HG02852 (cell line): ENCODE measurements around the gene TNNI3K.

Source experiments
- ATAC-seq: cut with Tn5 transposase; IDR thresholded peaks from one replicate; pipeline ENCODE4 v1.9.1; 2021; ENCODE audit warnings: mild to moderate bottlenecking, moderate library complexity; ENCODE audit not compliant: unreplicated experiment

Gene TNNI3K

DNA sequence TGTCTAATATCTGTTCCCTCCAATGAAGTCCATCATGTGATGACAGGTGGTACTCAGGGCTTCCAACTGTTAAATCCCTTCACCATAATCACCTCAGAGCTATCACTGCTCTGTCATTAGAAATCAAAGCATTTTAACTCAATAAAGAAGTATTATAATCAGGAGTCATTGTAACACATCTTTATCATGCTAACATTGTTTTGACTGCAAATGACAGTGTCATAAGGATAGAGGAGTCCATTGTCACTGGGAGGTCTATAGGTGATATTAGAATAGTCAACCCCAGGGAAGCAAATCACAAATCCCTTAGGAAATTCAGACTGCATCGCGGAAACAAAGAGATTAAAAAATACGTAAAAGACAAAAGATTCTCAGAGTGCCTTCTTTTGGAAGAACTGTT, 246.4 kb downstream of the TNNI3K start:
- ATAC-seq = no peak

DNA sequence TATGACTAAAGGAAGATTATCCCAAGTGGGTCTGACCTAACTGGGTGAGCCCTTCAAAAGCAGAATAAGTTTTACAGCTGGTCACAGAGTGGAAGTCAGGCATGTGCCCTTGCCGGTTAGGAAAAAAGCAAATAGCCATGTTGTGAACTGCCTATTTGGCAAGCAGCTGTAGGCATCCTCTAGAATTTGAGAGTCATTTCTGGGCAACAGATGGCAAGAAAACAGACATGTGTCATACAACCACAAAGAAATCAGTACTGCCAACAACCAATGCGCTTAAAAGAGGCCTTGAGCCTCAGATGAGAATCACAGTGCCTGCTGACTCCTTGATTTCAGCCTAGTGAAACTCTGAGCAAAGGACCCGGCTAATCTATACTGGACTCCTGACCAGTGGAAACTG, 250.4 kb downstream of the TNNI3K start:
- ATAC-seq = no peak

DNA sequence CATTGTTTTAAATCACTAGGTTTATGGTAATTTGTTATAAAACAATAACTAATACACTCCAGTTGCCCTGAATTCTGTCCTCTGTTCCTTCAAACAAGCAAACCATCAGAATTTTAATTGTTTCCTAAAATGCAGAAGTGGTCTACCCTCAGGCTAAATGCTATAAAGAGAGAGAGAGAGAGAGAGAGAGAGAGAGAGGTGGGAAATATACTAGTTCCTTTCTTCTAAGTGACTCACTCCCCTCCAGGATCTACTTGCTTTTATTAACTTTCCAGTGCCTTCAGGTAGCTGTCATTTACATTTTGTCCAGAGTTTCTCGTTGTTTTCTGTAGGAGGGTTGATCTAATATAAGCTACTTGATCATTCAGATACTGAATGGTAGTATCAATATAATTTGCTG, 250.8 kb downstream of the TNNI3K start:
- ATAC-seq = no peak

DNA sequence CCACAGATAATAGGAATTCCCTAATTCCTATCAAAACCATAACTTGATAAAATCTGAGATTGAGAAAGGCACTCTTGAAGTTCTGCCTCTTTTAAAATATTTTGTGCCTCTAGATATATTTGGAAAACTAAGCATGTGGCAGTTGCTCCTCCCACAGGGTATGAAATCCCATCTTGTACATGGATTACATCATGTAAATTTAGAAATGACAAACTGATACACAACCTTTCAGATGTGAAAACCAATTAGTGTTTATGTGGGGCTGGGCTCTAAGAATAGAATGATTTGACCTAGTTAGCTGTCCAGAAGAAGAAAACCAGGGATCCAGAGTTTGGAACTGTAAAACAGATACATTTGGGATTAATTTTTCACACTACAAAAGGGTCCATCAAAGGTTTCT, 261.5 kb downstream of the TNNI3K start:
- ATAC-seq = no peak

DNA sequence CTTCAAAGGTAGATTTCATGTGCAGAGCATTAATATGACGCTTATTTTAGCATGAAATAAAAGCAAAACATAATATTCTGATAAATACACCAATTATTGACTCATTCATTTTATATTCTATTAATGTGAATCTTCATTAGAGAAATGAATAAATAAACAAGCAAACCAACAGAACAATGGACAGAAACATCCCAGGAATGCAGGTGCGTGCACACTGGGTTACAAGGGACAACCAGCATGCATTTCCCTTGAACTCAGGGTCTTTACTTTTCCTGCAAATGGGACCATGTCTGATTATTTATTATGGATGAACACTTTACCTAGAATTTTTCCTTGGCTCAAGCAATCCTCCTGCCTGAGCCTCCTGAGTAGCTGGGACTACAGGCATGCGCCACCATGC, 263.7 kb downstream of the TNNI3K start:
- ATAC-seq = no peak

DNA sequence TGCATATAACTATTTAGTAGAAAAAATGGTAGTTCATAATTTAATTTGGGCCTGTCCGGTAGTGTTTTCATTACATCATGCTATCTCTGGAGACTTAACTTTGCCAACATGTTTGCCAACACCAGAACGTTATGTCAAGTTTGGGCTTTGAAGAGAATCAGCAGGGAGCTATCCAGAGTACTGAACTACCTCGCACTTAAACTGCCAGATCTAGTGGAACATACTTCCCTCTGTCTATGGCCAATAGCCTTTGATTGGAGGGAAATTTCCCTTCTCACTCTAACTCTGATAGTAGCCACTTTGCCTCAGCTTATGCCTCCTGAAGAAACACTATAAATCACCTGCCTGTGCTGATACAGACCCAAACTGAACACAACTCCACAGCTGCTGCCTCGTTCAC, 267.2 kb downstream of the TNNI3K start:
- ATAC-seq = no peak

DNA sequence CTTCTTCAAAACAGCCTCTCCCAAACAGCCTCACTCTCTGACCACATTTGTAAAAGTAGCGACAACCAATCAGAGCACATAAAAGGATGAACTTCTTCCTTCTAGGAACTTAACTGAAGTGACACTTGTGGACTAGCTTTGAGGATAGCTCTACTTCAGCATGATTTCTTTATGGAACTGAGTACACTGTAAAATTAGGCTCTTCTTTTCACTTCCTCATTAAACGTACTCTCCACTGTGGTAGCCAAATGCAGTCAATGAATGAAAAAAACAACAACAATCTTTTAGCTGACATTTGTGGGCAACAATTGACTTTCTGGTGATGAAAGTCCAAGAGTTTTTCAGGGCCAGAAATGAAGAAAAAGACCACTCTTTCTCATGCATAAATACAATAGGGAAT, 267.7 kb downstream of the TNNI3K start:
- ATAC-seq = no peak

DNA sequence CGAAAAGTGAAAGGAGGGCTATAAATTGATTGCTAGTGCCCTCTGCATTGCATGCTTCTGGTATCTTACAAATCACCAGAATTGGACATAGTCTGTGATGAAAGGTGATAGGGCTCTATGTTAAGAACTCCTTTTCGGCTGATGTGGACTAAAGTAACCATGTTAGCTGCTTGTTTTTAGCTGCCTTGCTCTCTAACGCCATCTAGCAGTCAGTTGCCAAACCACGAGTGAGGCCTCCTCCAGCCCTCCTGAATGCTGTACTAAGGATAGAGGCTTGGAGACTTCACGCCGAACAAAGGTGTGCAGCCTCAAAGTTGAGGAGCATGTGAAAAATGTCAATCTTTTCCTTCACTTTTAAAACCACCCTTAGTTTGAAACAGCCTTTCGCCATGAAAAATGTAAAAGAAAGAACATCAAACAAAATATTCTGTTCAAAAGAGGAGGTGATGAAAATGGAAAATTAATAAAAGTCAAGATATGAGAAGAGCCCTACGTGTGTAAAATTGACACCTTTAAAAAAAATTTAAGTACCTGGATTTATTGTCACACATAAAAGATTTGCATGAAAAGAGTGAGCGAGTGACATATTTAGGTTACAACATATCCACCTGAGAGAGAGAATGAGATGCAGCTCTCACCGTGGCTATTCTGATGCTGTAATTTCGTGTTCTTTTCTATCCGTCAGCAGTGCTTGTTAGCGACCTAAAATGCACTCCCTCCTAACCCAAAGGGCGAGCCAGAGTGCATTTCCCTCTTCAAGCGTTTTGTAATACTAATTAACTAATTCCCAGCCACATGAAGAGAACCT, 269.1 kb downstream of the TNNI3K start:
- ATAC-seq = peak; percentile 93

DNA sequence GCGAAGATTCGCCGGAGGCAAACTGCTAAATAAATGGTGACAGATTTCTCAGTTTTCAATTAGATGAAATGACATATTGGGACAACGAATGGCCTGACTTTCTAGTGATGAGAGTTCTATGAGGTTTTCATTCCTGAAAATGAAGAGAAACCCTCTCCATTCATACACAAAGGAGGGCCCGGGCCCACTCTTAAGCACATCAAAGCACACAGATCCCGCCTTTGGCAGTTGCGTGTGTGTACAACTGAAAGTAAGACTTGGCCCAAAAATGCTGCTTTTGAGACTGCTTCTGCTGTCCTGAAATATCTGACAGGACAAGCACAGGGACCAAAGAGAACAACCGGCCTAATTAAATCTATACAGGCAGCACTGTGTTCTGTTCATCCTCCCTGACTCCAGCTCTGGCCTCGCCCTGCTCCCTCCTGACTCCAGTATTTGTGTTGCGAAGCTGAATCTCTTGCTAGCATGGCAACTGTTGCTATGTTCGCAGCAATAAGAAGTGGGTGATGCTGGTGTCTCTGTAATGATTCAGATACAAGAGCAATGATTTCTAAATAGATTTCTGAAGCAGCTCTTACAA, 269.8 kb downstream of the TNNI3K start:
- ATAC-seq = no peak

DNA sequence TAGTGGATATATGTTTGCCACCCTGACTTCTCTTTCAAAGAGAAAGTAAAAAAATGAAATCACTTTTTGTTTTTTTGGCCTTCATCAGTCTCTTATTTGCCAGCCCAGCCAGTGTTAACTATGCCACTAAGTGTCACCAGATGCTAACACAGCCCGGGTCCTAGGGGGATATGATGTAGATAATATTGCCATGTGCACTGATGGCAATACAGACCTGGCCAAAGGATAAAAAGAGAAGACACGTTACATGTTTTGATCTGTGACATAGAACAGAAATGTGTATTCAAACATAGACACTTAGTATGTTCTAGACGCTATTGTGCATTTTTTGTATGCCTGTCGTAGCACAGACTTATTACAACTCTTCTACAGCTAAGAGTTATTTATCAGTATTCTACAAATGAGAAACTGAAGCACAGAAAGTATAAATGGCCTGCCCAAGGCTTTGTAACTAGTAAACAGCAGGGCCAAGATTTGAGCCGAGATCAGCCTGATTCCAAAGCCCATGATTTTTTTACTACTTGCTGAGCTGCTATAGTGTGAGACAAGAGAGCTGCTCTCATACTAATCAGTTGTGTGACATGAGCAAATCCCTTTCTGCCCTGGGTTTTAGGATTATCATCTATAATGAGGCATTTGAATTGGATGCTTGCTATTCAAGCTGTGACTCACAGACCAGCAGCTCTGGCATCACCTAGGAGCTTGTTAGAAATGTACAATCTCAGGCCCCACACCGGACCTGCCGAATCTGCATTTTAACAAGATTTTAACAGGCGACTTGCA, 270.9 kb downstream of the TNNI3K start:
- no peak for ATAC-seq

DNA sequence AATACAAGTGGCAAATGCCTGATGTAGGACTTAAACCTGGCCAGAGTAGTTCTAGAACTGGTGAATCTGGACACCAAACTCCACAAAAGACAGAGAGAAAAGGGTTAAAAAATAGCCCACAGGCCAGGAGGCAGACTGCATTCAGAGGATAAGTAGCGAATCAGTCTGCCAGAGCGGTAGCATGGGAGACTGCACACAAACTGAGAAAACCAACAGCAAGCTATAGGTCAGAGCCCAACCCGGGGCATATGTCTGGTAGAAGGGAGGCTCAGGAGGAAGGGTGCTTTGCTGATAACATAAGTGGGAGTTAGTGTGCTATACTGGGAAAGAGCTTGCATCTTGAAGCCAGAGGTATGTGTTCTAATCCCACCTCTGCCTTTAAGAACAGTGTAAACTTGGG, 273.3 kb downstream of the TNNI3K start:
- ATAC-seq = no peak

DNA sequence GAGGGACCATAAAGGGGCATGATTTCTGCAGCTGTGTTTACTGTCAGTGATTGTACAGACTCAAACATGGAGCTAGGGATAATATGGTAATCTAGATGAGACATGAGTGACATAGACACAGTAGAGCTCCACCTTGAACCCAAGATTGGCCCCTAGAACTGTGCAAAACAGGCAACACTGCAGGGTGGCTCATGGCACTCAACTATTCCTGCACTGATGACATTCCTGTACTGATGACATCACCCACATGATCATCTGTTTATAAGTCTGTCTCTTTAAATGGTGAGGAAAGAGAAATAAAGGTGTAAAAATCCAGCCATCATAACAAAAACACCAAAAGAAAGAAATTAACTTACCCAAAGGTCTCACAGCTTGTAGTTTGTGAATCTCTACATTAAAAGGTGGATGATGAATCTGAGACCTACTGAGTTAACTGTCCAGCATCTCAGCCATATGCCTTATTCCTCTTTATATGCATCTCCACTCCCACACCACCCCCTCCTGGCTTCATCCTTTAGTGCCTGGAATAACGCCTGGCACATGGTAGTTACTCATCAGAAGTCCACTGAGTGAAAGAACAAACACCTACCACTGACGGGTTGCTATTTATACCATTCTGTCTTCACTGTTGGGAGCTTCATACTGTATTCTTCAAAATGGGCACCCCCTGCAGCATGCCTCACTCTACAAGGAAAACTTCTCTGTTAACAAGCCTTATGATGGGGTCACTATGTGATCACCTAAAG, 277.2 kb downstream of the TNNI3K start, which contains the start of gene LRRC53:
Gene LRRC53 (minus strand): TSS at position 442 of the 746 bp plus-strand sequence. CDS start 29,262 bp downstream, outside the sequence.
- ATAC-seq = no peak

DNA sequence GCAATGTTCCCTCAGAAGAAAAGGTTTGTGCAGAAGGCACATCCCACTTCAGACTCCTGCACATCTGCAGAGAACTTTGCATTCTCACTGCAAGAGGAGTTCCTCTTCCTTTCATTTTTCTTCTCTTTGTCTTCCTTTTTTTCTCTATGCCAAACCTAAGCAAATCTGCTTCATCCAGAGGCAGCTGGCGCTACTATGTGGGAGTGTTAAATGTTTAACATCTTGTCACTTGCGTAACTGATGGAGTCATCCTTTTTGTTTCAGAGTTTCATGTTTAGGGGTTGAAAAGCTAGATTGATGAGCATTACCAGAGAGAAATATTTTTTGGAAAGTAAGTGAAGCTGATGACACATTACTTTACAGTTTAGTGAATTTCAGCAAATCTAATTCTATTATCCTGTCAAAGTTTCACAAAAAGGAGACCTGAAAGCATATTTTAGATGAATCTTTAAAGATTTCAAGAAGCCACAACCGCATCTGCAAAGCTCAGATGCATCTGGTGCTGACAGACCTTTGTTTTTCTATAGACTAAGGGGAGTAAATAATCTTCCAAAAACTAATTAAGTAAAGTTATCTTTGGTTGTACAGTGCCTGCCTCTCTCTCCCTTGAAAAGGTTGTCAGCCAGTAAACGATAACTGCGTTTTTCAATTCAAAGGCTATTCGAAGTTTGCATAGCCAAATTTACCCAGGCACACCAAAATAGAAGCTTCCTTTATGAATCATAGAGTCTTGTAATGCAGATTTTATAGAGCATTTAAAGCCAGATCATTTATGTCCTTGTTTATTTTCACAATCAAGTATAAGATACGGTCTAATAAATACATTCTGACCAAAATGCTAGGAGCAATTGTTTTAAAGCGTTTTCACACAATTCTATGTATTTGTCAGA, 278.5 kb downstream of the TNNI3K start:
- ATAC-seq = no peak

DNA sequence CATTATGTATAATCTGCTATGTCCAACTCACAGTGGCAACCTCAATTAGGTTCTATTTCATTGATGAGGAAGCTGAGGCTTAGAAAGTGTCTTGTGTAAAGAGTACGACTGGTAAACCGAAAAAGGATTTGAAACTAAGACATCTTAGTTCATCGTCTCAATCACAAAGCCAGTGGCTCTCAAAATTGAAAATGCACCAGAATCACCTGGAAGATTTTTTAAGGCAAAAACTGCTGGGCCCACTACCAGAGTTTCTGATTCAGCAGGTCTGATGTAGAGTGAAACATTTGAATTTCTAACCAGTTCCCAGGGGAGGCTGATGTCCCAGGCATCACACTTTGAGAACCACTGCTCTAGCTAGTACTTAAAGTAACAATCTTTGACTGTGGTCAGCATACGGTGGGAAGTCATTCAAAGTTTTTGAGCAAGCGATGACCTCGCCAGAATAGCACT, 282.4 kb downstream of the TNNI3K start:
- peak; percentile 84 for ATAC-seq

DNA sequence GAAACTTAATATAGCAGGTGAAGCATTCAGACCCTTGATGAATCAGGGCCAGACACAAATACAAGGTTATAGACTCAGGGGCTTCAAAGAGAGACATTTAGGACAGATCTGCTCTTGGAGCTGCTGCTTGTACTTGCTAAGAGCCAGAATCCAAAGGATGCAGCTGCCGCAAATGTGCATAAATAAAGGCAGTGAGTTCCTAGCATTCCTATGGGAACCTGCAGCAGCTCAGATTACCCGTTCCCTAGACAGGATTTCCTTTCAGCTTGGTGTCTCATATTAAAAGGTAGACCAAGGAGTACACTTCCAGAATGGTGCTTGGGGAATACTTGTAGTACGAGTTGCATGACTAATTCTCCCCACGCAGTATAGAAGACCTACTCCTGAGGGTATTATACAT, 287.0 kb downstream of the TNNI3K start:
- ATAC-seq = no peak

DNA sequence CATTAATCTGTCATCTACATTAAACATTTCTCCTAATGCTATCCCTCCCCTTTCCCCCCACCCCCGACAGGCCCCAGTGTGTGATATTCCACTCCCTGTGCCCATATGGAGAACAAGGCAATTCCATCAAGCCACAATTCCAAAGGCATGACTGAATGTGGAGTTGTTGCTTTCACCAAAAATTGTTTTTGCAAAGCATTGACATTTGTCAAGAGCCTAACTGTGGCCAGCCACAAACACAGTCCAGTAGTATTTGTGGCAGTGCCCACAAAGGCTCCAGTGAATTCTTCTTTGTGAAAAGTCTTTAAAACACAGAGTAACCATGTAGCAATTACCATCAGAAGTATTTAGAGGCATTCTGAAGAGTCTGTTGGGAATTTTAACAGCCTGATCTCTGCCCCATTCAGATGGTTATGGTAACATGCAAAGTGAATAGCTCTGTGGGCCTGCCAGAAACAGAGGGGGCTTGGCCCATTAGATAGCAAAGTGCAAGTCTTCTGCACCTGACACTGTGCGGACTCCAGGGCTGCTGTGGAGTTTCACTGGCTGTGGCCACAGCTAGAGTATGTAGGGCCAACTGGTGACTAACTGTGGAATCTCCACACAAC, 288.8 kb downstream of the TNNI3K start:
- no peak for ATAC-seq

DNA sequence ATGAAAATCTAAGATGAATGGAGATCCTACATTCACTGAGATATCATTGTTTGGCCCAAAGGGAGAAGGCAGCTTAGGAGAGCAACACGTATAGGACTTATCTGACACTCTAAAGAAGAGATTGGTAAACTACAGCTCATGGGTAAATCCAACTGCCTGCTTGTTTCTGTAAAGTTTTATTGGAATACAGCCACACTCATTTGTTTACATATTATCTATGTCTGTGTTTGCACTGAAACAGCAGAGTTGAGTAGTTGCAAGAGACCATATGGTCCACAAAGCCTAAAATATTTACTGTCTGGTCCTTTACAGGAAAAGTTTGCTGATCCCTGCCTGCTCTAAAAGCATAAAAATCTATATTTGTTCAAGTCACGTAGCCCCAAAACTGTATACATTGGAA, 291.5 kb downstream of the TNNI3K start:
- ATAC-seq = no peak

DNA sequence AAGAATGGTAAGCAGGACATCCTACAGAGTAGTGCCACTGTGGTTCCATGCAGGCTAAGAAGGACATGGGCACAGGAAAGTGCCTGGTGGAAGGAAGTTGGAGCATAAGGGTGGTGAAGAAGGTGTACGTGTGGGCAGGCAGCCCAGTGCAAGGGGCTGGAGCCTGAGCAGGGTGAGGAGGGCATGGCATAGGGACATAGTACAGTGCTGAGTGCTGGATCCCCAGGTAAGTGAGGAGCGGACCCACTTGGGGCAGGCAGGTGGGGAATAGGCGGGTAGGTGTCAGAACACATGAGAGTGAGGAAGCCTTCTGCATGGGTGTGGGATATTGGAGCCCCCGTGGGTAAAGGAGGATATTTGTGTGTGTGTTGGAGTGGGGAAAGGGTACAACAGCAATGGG, 292.9 kb downstream of the TNNI3K start:
- no peak for ATAC-seq

DNA sequence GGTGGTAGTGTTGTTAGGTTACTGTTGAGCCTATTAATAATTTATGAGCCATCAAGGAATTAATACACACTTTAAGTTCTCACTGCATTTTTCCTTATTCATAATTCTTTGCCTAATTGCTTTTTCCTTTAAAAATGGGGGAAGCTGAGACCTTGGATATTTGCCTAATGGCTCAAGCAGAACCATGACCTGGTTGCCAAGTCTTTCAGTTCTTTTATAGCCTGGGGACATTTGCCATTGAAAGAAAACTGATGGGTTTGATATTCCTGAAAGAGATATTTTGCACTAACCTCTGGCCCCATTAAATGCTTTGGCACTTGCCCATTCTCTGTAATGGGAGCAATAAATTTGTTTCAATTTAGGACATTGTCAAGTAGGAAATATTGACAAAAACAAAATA, 295.7 kb downstream of the TNNI3K start:
- no peak for ATAC-seq

DNA sequence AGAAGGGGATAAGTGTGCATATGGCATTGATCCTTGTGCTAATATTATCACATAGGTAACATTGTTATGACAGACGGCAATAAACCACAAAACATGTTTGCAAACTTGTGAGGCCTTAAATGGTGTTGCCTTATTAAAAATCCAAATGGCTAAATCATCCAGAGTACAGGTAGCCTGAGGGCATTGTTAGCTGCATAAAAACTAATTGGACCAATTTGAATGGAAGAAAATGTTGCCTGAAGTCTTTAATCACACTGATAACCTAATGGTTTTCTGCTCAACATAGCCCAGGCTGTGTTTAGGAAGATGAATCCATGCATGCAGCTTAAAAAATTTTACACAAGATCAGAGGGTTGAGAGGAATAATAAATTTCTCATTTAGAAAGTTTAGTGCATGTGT, 296.6 kb downstream of the TNNI3K start:
- ATAC-seq = no peak
